Stimulated activated naive CD4-positive, alpha-beta T cell treated with Interleukin-2 at 50 U/mL for 16 hours (primary cell): ENCODE data around the gene OSBPL5.

Experiments used
- DNase-seq: peaks from one replicate; lab custom pipeline; 2025; lab: John Stamatoyannopoulos, UW

The OSBPL5 gene

GRCh38 chr11:3148990-3149851 lies 15.9 kb downstream of the OSBPL5 start:
- DNase-seq: no peak

GRCh38 chr11:3148255-3148989 lies 16.7 kb downstream of the OSBPL5 start:
- DNase-seq: no peak

- DNase-seq: no peak
Measured at GRCh38 chr11:3147626-3148025, 17.5 kb downstream of the OSBPL5 start.

GRCh38 chr11:3147257-3147619 lies 17.9 kb downstream of the OSBPL5 start:
- no peak for DNase-seq

- DNase-seq: no peak
Measured at GRCh38 chr11:3146612-3147256, 18.4 kb downstream of the OSBPL5 start.

GRCh38 chr11:3145206-3145520 lies 19.9 kb downstream of the OSBPL5 start:
- no peak for DNase-seq

GRCh38 chr11:3144296-3145205 lies 20.6 kb downstream of the OSBPL5 start:
- DNase-seq: no peak

GRCh38 chr11:3143136-3143880 lies 21.8 kb downstream of the OSBPL5 start:
- no peak for DNase-seq

GRCh38 chr11:3140291-3140603 lies 24.9 kb downstream of the OSBPL5 start:
- DNase-seq: no peak

GRCh38 chr11:3139481-3140290 lies 25.4 kb downstream of the OSBPL5 start:
- no peak for DNase-seq

- no peak for DNase-seq
Measured at GRCh38 chr11:3139086-3139440, 26.0 kb downstream of the OSBPL5 start.

- no peak for DNase-seq
Measured at GRCh38 chr11:3138178-3139085, 26.7 kb downstream of the OSBPL5 start.

GRCh38 chr11:3137486-3138177 lies 27.5 kb downstream of the OSBPL5 start:
- DNase-seq: no peak

GRCh38 chr11:3136546-3137455 lies 28.3 kb downstream of the OSBPL5 start:
- no peak for DNase-seq

- no peak for DNase-seq
Measured at GRCh38 chr11:3135481-3136440, 29.3 kb downstream of the OSBPL5 start.

- no peak for DNase-seq
Measured at GRCh38 chr11:3134651-3135480, 30.2 kb downstream of the OSBPL5 start.
